GM19351 (cell line): Measurements from ENCODE around the gene RCOR3.
"Not testable (repeated sequence)": the region's sequence is repeated elsewhere in the genome, so short reads cannot be mapped to it uniquely, and the experiment has no call there.

ENCODE experiments used
- ATAC-seq: cut with Tn5 transposase; IDR thresholded peaks from one replicate; pipeline ENCODE4 v1.9.1; 2021; ENCODE audit warnings: mild to moderate bottlenecking, moderate library complexity; ENCODE audit not compliant: unreplicated experiment

RCOR3 gene

GRCh38 chr1:211258756-211259637, at the start of gene RCOR3:
TSS of gene RCOR3 (plus strand) at chr1:211259366. CDS start at chr1:211259561, 195 bp downstream.
- ATAC-seq = peak; percentile 57

GRCh38 chr1:211210052-211210451, 49.1 kb upstream of the RCOR3 start:
- ATAC-seq = no peak

GRCh38 chr1:211210965-211211364, 48.2 kb upstream of the RCOR3 start:
- ATAC-seq = no peak

- no peak for ATAC-seq
These were observed 45.5 kb upstream of the RCOR3 start for GRCh38 chr1:211213702-211214101.

GRCh38 chr1:211215577-211215976, 43.6 kb upstream of the RCOR3 start:
- ATAC-seq = no peak

- no peak for ATAC-seq
These were observed 41.8 kb upstream of the RCOR3 start for GRCh38 chr1:211217392-211217791.

GRCh38 chr1:211222469-211223234, 36.5 kb upstream of the RCOR3 start:
- ATAC-seq = not testable (repeated sequence)

- ATAC-seq = not testable (repeated sequence)
These were observed 30.4 kb upstream of the RCOR3 start for GRCh38 chr1:211228573-211229364.

GRCh38 chr1:211229365-211229759, 29.8 kb upstream of the RCOR3 start:
- ATAC-seq = no peak

GRCh38 chr1:211231873-211232272, 27.3 kb upstream of the RCOR3 start:
- ATAC-seq = no peak

- ATAC-seq = no peak
These were observed 22.4 kb upstream of the RCOR3 start for GRCh38 chr1:211236633-211237320.

- ATAC-seq = no peak
These were observed 21.6 kb upstream of the RCOR3 start for GRCh38 chr1:211237579-211237978.

- not testable (repeated sequence) for ATAC-seq
These were observed 18.6 kb upstream of the RCOR3 start for GRCh38 chr1:211240567-211240966.

- ATAC-seq = no peak
These were observed 18.1 kb upstream of the RCOR3 start for GRCh38 chr1:211241071-211241470.

- not testable (repeated sequence) for ATAC-seq
These were observed 15.5 kb upstream of the RCOR3 start for GRCh38 chr1:211243639-211244038.

GRCh38 chr1:211246583-211246982, 12.6 kb upstream of the RCOR3 start:
- not testable (repeated sequence) for ATAC-seq

GRCh38 chr1:211247921-211248320, 11.2 kb upstream of the RCOR3 start:
- ATAC-seq = no peak

- ATAC-seq = not testable (repeated sequence)
These were observed 9.6 kb upstream of the RCOR3 start for GRCh38 chr1:211249611-211250010.

- ATAC-seq = no peak
These were observed 1.3 kb upstream of the RCOR3 start for GRCh38 chr1:211257826-211258225.

- ATAC-seq = peak; percentile 37
These were observed 833 bp upstream of the RCOR3 start for GRCh38 chr1:211258310-211258755.
